A673 (cell line): ENCODE results near the gene VSTM4. TPM values are rescaled to one million over a fixed set of nuclear protein-coding genes. Genes with fewer than 3 reads are reported as not detected.

Source experiments
- BruUV-seq: library from RNA; stranded (reverse); fragments of 400-500 nt; replicated peaks from 2 replicates; lab custom pipeline; 2021; lab: Mats Ljungman, UMichigan
- CTCF ChIA-PET: fragments of 300-600 bp; sonication (Branson Sonifier 250); formaldehyde crosslinking; loops from one replicate; lab custom pipeline; 2022; ENCODE audit warnings: antibody characterized with exemption; lab: Charles Lee
- POLR2A ChIA-PET: fragments of 300-600 bp; sonication (Branson Sonifier 250); formaldehyde crosslinking; loops from one replicate; lab custom pipeline; 2022; ENCODE audit warnings: antibody characterized with exemption; ENCODE audit not compliant: low non-redundant PET; lab: Charles Lee
- DNase-seq: peaks from one replicate; pipeline ENCODE4 v3.0.0-alpha.2; 2015; ENCODE audit warnings: low spot score
- H3K27ac ChIP-seq: fragments of 200-600 bp; sonication (generic); 2 replicates; pipeline ENCODE4 v1.5.1; 2016; ENCODE audit warnings: mixed run types, low read depth, mild to moderate bottlenecking, mixed read lengths, antibody characterized with exemption, low read length; ENCODE audit not compliant: poor library complexity, severe bottlenecking
- H3K27me3 ChIP-seq: fragments of 200-600 bp; sonication (generic); replicated peaks from 2 replicates; pipeline ENCODE4 v1.6.1; 2017; ENCODE audit warnings: mixed run types, low read depth, mild to moderate bottlenecking, mixed read lengths, antibody characterized with exemption, low read length; ENCODE audit not compliant: insufficient read depth, poor library complexity
- H3K36me3 ChIP-seq: fragments of 200-600 bp; sonication (generic); 2 replicates; pipeline ENCODE4 v1.6.1; 2016; ENCODE audit warnings: mixed run types, mild to moderate bottlenecking, mixed read lengths, antibody characterized with exemption, low read length; ENCODE audit not compliant: insufficient read depth, poor library complexity, severe bottlenecking
- H3K4me1 ChIP-seq: fragments of 200-600 bp; sonication (generic); 2 replicates; pipeline ENCODE4 v1.6.1; 2017; ENCODE audit warnings: mixed run types, mild to moderate bottlenecking, mixed read lengths, antibody characterized with exemption, low read length; ENCODE audit not compliant: insufficient read depth, poor library complexity, severe bottlenecking
- H3K4me3 ChIP-seq: fragments of 200-600 bp; sonication (generic); 2 replicates; pipeline ENCODE4 v1.5.1; 2016; ENCODE audit warnings: low read depth, mixed run types, mild to moderate bottlenecking, mixed read lengths, low read length; ENCODE audit not compliant: poor library complexity, severe bottlenecking
- H3K9me3 ChIP-seq: fragments of 200-600 bp; sonication (generic); 2 replicates; pipeline ENCODE4 v1.6.1; 2016; ENCODE audit warnings: mixed run types, low read depth, mild to moderate bottlenecking, mixed read lengths, antibody characterized with exemption, low read length; ENCODE audit not compliant: poor library complexity, severe bottlenecking
- EZH2 ChIP-seq: fragments of 200-600 bp; sonication (generic); IDR thresholded peaks from 2 replicates; pipeline ENCODE4 v1.6.1; 2017; ENCODE audit warnings: borderline replicate concordance, low read depth, mild to moderate bottlenecking, mixed read lengths, antibody characterized with exemption, low read length; ENCODE audit not compliant: poor library complexity, severe bottlenecking
- intact Hi-C: fragments of 100-400 bp; cut with micrococcal nuclease; formaldehyde crosslinking; loops from one replicate; pipeline ENCODE4 v1.10.0; 2022; ENCODE audit not compliant: unreplicated experiment
- total RNA-seq: library from RNA; stranded (reverse); gene quantifications from 2 replicates; pipeline ENCODE4 v1.2.3, GENCODE V29; 2021
- TF ChIP-seq, protein P1 (sequence below): fragments of 300-800, 200-600 bp; sonication (generic); conservative IDR thresholded peaks from 2 replicates; pipeline ENCODE4 v1.5.1; 2017; ENCODE audit warnings: low read depth, mild to moderate bottlenecking, antibody characterized with exemption, low read length, moderate library complexity, mixed read lengths

The VSTM4 gene
- total RNA-seq, 1 experiment from 2014 or later = 0.11 TPM

DNA sequence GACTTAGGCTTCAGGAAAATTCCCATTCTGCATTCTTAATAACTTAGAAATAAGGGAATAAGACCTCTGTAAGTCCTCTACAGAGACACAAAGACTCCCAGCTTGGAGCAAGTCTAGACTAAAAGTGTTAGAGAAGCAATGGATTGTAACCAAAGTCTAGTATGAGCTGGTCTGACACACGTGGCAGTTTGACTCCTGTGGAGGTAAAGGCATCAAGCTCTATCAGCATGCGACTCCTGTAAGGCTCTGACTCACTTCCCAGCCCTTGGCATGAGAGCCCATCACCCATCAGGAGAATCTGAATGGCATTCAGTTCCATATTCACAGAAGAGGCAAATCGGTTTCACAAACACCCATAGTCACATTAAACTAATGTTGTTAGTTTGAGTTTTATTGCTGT is 4.4 kb upstream of the VSTM4 start:
- CTCF ChIA-PET = no interaction called here
- no peaks in the 10 kb centered on the region for H3K9me3 ChIP-seq
- no peaks in the 10 kb centered on the region for H3K4me1 ChIP-seq
- H3K36me3 ChIP-seq = no peaks in the 10 kb centered on the region
- no peak for DNase-seq
- TF ChIP-seq EZH2 = no peak
- TF ChIP-seq, protein P1, sequence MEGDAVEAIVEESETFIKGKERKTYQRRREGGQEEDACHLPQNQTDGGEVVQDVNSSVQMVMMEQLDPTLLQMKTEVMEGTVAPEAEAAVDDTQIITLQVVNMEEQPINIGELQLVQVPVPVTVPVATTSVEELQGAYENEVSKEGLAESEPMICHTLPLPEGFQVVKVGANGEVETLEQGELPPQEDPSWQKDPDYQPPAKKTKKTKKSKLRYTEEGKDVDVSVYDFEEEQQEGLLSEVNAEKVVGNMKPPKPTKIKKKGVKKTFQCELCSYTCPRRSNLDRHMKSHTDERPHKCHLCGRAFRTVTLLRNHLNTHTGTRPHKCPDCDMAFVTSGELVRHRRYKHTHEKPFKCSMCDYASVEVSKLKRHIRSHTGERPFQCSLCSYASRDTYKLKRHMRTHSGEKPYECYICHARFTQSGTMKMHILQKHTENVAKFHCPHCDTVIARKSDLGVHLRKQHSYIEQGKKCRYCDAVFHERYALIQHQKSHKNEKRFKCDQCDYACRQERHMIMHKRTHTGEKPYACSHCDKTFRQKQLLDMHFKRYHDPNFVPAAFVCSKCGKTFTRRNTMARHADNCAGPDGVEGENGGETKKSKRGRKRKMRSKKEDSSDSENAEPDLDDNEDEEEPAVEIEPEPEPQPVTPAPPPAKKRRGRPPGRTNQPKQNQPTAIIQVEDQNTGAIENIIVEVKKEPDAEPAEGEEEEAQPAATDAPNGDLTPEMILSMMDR = no peak
- no TSS peak for BruUV-seq
- POLR2A ChIA-PET = no interaction called here
- H3K27ac ChIP-seq = no peak overlapping the region
- no peak overlapping the region for H3K4me3 ChIP-seq
- intact Hi-C loops = no loop called here
- H3K27me3 ChIP-seq = peaks cover 30% of the 10 kb centered on the region

DNA sequence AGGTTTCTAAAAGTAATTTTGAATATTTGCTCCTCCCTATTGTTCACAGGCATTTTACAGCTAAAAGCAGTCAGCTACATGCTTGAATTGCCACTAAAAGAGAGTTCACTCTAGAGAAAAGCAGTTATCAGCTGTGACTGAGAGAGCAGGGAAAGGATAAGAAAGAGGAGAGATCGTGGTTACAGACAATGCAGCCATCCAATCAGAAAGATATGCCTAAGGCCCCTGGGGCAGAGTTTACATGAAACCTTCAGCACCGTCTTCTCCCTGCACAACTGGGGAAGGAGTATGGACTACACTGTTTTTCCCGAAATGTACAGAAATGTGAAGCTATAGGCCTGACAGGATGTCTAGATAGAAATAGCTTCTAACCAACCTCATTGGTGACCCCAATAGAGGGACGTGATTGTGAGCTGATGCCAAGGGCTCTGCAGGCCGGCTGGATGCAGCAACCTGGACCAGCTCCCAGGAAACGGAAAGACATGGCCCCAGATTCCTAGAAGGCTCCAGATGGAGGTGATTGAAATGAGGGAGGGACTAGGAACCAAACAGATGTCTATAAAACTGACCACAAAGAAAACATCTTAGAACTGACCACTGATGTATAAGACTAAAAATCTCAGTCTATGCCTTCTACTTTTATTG is 3.2 kb upstream of the VSTM4 start:
- Histone ChIP-seq H3K4me3 (no peak overlapping the region), H3K27me3 (peaks cover 42% of the 10 kb centered on the region), H3K9me3 (no peaks in the 10 kb centered on the region), H3K36me3 (no peaks in the 10 kb centered on the region), H3K27ac (no peak overlapping the region), H3K4me1 (no peaks in the 10 kb centered on the region)
- intact Hi-C loops = no loop called here
- DNase-seq = no peak
- BruUV-seq = no TSS peak
- CTCF ChIA-PET = no interaction called here
- no peak for TF ChIP-seq EZH2
- POLR2A ChIA-PET = no interaction called here

DNA sequence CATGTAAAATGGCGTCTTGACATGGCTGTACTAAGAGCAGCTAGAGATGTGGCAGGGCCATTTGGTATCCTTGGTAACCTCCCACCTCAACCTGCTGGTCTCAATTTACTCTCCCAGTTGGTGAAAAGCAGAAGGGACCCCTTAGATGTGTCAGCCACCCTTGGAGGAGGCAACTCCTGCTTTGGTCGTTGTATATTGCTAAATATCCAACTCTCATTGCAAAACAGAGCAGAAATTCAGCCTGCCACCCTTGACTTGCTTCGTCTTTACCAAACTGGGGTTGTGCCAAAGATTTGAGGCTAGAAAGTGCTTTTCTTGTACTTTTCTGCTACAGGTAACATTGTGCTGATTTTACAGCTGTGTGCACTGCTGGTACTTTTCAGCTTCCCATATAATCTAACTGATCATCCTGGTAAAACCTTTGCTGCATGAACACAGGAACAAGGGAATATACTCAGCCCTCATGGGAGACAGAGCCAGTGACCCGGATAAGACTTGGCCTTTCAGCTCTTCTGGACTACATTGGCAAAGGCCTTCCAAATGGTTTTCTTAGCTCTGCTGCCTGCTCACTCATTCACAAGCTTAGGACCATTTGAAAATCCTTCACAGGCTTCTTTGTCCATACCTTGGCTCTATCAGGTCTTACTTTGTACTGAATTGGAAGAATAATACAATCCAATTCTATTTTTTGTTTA is 2.2 kb upstream of the VSTM4 start:
- no peaks in the 10 kb centered on the region for H3K4me1 ChIP-seq
- ChIA-PET CTCF (no interaction called here), POLR2A (no interaction called here)
- TF ChIP-seq EZH2 = no peak
- TF ChIP-seq, protein P1 = no peak
- peaks cover 45% of the 10 kb centered on the region for H3K27me3 ChIP-seq
- intact Hi-C loops = no loop called here
- no TSS peak for BruUV-seq
- no peaks in the 10 kb centered on the region for H3K9me3 ChIP-seq
- no peak overlapping the region for H3K4me3 ChIP-seq
- H3K27ac ChIP-seq = no peak overlapping the region
- no peaks in the 10 kb centered on the region for H3K36me3 ChIP-seq
- DNase-seq = no peak
